Glutamatergic neuron (in vitro differentiated cells): ENCODE results near the gene ZNF385C. TPM values are rescaled to one million over a fixed set of nuclear protein-coding genes. Genes with fewer than 3 reads are reported as not detected.

Experiments
- DNase-seq: peaks from one replicate; pipeline ENCODE4 v3.0.0; 2022
- H3K27ac Mint-ChIP-seq: one replicate; pipeline ENCODE4 v1.8.0; 2020; ENCODE audit warnings: mild to moderate bottlenecking, mixed read lengths, inconsistent platforms; ENCODE audit not compliant: unreplicated experiment
- H3K27me3 Mint-ChIP-seq: one replicate; pipeline ENCODE4 v1.8.0; 2020; ENCODE audit warnings: mild to moderate bottlenecking, moderate library complexity, mixed read lengths, inconsistent platforms; ENCODE audit not compliant: unreplicated experiment
- H3K36me3 Mint-ChIP-seq: one replicate; pipeline ENCODE4 v1.8.0; 2020; ENCODE audit warnings: mild to moderate bottlenecking, mixed read lengths, inconsistent platforms; ENCODE audit not compliant: unreplicated experiment
- H3K4me1 Mint-ChIP-seq: one replicate; pipeline ENCODE4 v1.8.0; 2020; ENCODE audit warnings: mild to moderate bottlenecking, low read depth, mixed read lengths, inconsistent platforms; ENCODE audit not compliant: unreplicated experiment
- H3K4me3 Mint-ChIP-seq: one replicate; pipeline ENCODE4 v1.8.0; 2020; ENCODE audit warnings: mild to moderate bottlenecking, mixed read lengths, inconsistent platforms; ENCODE audit not compliant: unreplicated experiment
- H3K9me3 Mint-ChIP-seq: one replicate; pipeline ENCODE4 v1.8.0; 2020; ENCODE audit warnings: mild to moderate bottlenecking, moderate library complexity, mixed read lengths, inconsistent platforms; ENCODE audit not compliant: unreplicated experiment
- CTCF ChIP-seq: fragments of 200-600 bp; sonication (generic); IDR thresholded peaks from one replicate; pipeline ENCODE4 v1.5.0; 2021; ENCODE audit not compliant: partially characterized antibody, unreplicated experiment
- total RNA-seq: library from RNA; stranded (reverse); fragmentation: NEBNext Ultra II Directional; extraction: Animal tissue kit (Norgen Biotek cat#: 25700); gene quantifications from one replicate; pipeline ENCODE4 v1.2.1, GENCODE V29; 2021; ENCODE audit not compliant: unreplicated experiment

Gene ZNF385C
- total RNA-seq, 1 donor from 2014 or later: 1.5 TPM

GRCh38 chr17:41985919-41986318 lies 112.4 kb downstream of the ZNF385C start:
- Mint-ChIP-seq H3K36me3 (peaks cover 7% of the 10 kb centered on the region), H3K4me1 (no peaks in the 10 kb centered on the region), H3K27me3 (peaks cover 5% of the 10 kb centered on the region), H3K27ac (no peak overlapping the region), H3K4me3 (no peak overlapping the region), H3K9me3 (no peaks in the 10 kb centered on the region)
- DNase-seq: no peak
- no peak for TF ChIP-seq CTCF

GRCh38 chr17:41984454-41984853 lies 113.8 kb downstream of the ZNF385C start:
- no peaks in the 10 kb centered on the region for H3K4me1 Mint-ChIP-seq
- TF ChIP-seq CTCF: no peak
- DNase-seq: no peak
- H3K27ac Mint-ChIP-seq: no peak overlapping the region
- peaks cover 7% of the 10 kb centered on the region for H3K36me3 Mint-ChIP-seq
- H3K27me3 Mint-ChIP-seq: peaks cover 5% of the 10 kb centered on the region
- no peaks in the 10 kb centered on the region for H3K9me3 Mint-ChIP-seq
- no peak overlapping the region for H3K4me3 Mint-ChIP-seq

- no peaks in the 10 kb centered on the region for H3K4me1 Mint-ChIP-seq
- H3K27ac Mint-ChIP-seq: no peak overlapping the region
- no peak for TF ChIP-seq CTCF
- H3K9me3 Mint-ChIP-seq: no peaks in the 10 kb centered on the region
- no peak for DNase-seq
- no peak overlapping the region for H3K4me3 Mint-ChIP-seq
- peaks cover 3% of the 10 kb centered on the region for H3K27me3 Mint-ChIP-seq
- peaks cover 7% of the 10 kb centered on the region for H3K36me3 Mint-ChIP-seq
Measured at GRCh38 chr17:41982026-41982760, 116.1 kb downstream of the ZNF385C start.

GRCh38 chr17:41977991-41978390 lies 120.3 kb downstream of the ZNF385C start:
- Mint-ChIP-seq H3K4me1 (no peaks in the 10 kb centered on the region), H3K9me3 (no peaks in the 10 kb centered on the region), H3K27me3 (peaks cover 8% of the 10 kb centered on the region), H3K27ac (no peak overlapping the region), H3K36me3 (no peaks in the 10 kb centered on the region), H3K4me3 (no peak overlapping the region)
- DNase-seq: no peak
- no peak for TF ChIP-seq CTCF

- no peak for DNase-seq
- Mint-ChIP-seq H3K36me3 (peaks cover 5% of the 10 kb centered on the region), H3K4me3 (no peak overlapping the region), H3K27ac (peak overlapping the region; percentile 1), H3K27me3 (peaks cover 8% of the 10 kb centered on the region), H3K9me3 (peaks cover 5% of the 10 kb centered on the region), H3K4me1 (no peaks in the 10 kb centered on the region)
- no peak for TF ChIP-seq CTCF
Measured at GRCh38 chr17:41976142-41976768, 122.0 kb downstream of the ZNF385C start.
